Neuronal stem cell (in vitro differentiated cells): ENCODE measurements around the gene MRNIP.

ENCODE experiments used
- DNase-seq: peaks from one replicate; pipeline ENCODE4 v3.0.0-alpha.2; 2013; ENCODE audit warnings: low spot score
- H2AFZ ChIP-seq: one replicate; pipeline ENCODE4 v1.6.1; 2013; ENCODE audit warnings: mild to moderate bottlenecking, low read length, inconsistent platforms
- H2AK5ac ChIP-seq: 2 replicates; pipeline ENCODE4 v1.6.1; 2013; ENCODE audit warnings: low read depth, mild to moderate bottlenecking, inconsistent platforms, low read length, moderate library complexity, mixed read lengths
- H2BK120ac ChIP-seq: 2 replicates; pipeline ENCODE4 v1.6.1; 2013; ENCODE audit warnings: low read depth, mild to moderate bottlenecking, inconsistent platforms, low read length, moderate library complexity, mixed read lengths
- H2BK12ac ChIP-seq: one replicate; pipeline ENCODE4 v1.6.1; 2013; ENCODE audit warnings: low read length, inconsistent platforms
- H2BK15ac ChIP-seq: 2 replicates; pipeline ENCODE4 v1.6.1; 2013; ENCODE audit warnings: mild to moderate bottlenecking, low read length, inconsistent platforms, mixed read lengths
- H2BK5ac ChIP-seq: one replicate; pipeline ENCODE4 v1.6.1; 2013; ENCODE audit warnings: inconsistent platforms, mild to moderate bottlenecking, low read length, moderate library complexity
- H3K14ac ChIP-seq: one replicate; pipeline ENCODE4 v1.6.1; 2013; ENCODE audit warnings: low read length, inconsistent platforms
- H3K18ac ChIP-seq: 2 replicates; pipeline ENCODE4 v1.6.1; 2013; ENCODE audit warnings: low read length, inconsistent platforms
- H3K23ac ChIP-seq: 2 replicates; pipeline ENCODE4 v1.6.1; 2013; ENCODE audit warnings: low read depth, mild to moderate bottlenecking, mixed read lengths, low read length, inconsistent platforms; ENCODE audit not compliant: poor library complexity
- H3K27ac ChIP-seq: replicated peaks from 3 replicates; pipeline ENCODE4 v1.5.1; 2013; ENCODE audit warnings: low read length, inconsistent platforms
- H3K27me3 ChIP-seq, 3 experiments: 2 replicates each; pipeline ENCODE4 v1.6.1; 2013; ENCODE audit warnings: low read length in 3 of 3, mild to moderate bottlenecking in 2 of 3, inconsistent platforms in 1 of 3, low read depth in 1 of 3, mixed read lengths in 1 of 3, moderate library complexity in 1 of 3; ENCODE audit not compliant: control insufficient read depth in 3 of 3, insufficient read depth in 3 of 3
- H3K36me3 ChIP-seq, 2 donors: replicated peaks in 1 of 2; 2 replicates each; pipeline ENCODE4 v1.6.1; 2013; ENCODE audit warnings: low read length in 2 of 2; ENCODE audit not compliant: control insufficient read depth in 2 of 2, insufficient read depth in 2 of 2
- H3K4ac ChIP-seq: 2 replicates; pipeline ENCODE4 v1.6.1; 2013; ENCODE audit warnings: inconsistent platforms, mild to moderate bottlenecking, low read length, moderate library complexity
- H3K4me1 ChIP-seq, 2 donors: 1 replicate in 1 of 2; 2 replicates in 1 of 2; pipeline ENCODE4 v1.6.1; 2013; ENCODE audit warnings: low read length in 2 of 2, low read depth in 1 of 2; ENCODE audit not compliant: control insufficient read depth in 2 of 2, insufficient read depth in 1 of 2
- H3K4me2 ChIP-seq: one replicate; pipeline ENCODE4 v1.6.1; 2013; ENCODE audit warnings: mild to moderate bottlenecking, low read length, inconsistent platforms; ENCODE audit not compliant: insufficient read depth, poor library complexity, severe bottlenecking
- H3K4me3 ChIP-seq, 2 donors: 2 replicates each; pipeline ENCODE4 v1.5.1; 2013; ENCODE audit warnings: low read length in 2 of 2, mild to moderate bottlenecking in 2 of 2, inconsistent platforms in 1 of 2, moderate library complexity in 1 of 2
- H3K79me1 ChIP-seq: one replicate; pipeline ENCODE4 v1.6.1; 2013; ENCODE audit warnings: low read depth, mild to moderate bottlenecking, inconsistent platforms, low read length, moderate library complexity
- H3K9ac ChIP-seq: one replicate; pipeline ENCODE4 v1.6.1; 2013; ENCODE audit warnings: mild to moderate bottlenecking, low read depth, low read length, inconsistent platforms; ENCODE audit not compliant: poor library complexity
- H3K9me3 ChIP-seq, 2 donors: replicated peaks in 1 of 2; 2 replicates each; pipeline versions ENCODE3 to v1.6.1; 2013; ENCODE audit warnings: low read length in 2 of 2, mild to moderate bottlenecking in 2 of 2, inconsistent platforms in 1 of 2, low read depth in 1 of 2, mixed read lengths in 1 of 2, moderate library complexity in 1 of 2; ENCODE audit not compliant: control insufficient read depth in 2 of 2, insufficient read depth in 1 of 2
- H4K8ac ChIP-seq: one replicate; pipeline ENCODE4 v1.6.1; 2013; ENCODE audit warnings: low read depth, mild to moderate bottlenecking, inconsistent platforms, low read length, moderate library complexity
- H4K91ac ChIP-seq: one replicate; pipeline ENCODE4 v1.6.1; 2013; ENCODE audit warnings: low read length, low read depth, mild to moderate bottlenecking, inconsistent platforms; ENCODE audit not compliant: poor library complexity
- WGBS, 2 donors: extraction: QIAGEN DNeasy Blood & Tissue Kit; methylation state at CpG; one replicate each; pipeline ENCODE4 v1.1.7; 2013; ENCODE audit warnings: missing lambda C conversion rate in 2 of 2, mixed read lengths in 1 of 2; ENCODE audit not compliant: insufficient read length in 2 of 2, insufficient replicate concordance in 1 of 2; ENCODE audit errors: extremely low coverage in 2 of 2; 5-methylcytosine and 5-hydroxymethylcytosine counted together

The MRNIP gene

GRCh38 chr5:179806250-179807048 is 52.2 kb downstream of the MRNIP start, which contains the start of gene MGAT4B:
Gene MGAT4B (minus strand): TSS chr5:179806866. CDS start chr5:179806583, 283 bp downstream.
- H3K79me1 ChIP-seq, result peaks cover 4% of the 10 kb centered on the region
- peak within 1 kb of the TSS; percentile 100 for H2AK5ac ChIP-seq
- H3K27ac ChIP-seq, result peak within 1 kb of the TSS; percentile 78
- no peak for DNase-seq
- H3K9me3 ChIP-seq, result peaks cover 0 to 4% of the 10 kb centered on the region in 2 donors
- H4K91ac ChIP-seq, result peak within 1 kb of the TSS; percentile 72
- peak within 1 kb of the TSS; percentile 48 for H4K8ac ChIP-seq
- no peaks in the 10 kb centered on the region for H3K27me3 ChIP-seq
- H3K4me1 ChIP-seq, result peaks cover 14 to 27% of the 10 kb centered on the region in 2 donors
- peak within 1 kb of the TSS; percentile 94 to 98 for H3K4me3 ChIP-seq
- peak within 1 kb of the TSS; percentile 71 for H2BK15ac ChIP-seq
- no CpG with 5 or more reads among the region's 108 CpGs for WGBS, 2 donors
- peak within 1 kb of the TSS; percentile 89 for H3K4me2 ChIP-seq
- H3K18ac ChIP-seq, result peak within 1 kb of the TSS; percentile 100
- H3K4ac ChIP-seq, result peak within 1 kb of the TSS; percentile 53
- peak within 1 kb of the TSS; percentile 94 for H2BK12ac ChIP-seq
- peak within 1 kb of the TSS; percentile 89 for H3K23ac ChIP-seq
- H3K9ac ChIP-seq, result peak within 1 kb of the TSS; percentile 97
- peaks cover 0 to 13% of the 10 kb centered on the region in 2 donors for H3K36me3 ChIP-seq
- H2AFZ ChIP-seq, result peak within 1 kb of the TSS; percentile 96
- peak within 1 kb of the TSS; percentile 89 for H3K14ac ChIP-seq
- H2BK5ac ChIP-seq, result peak within 1 kb of the TSS; percentile 82
- H2BK120ac ChIP-seq, result no peak within 1 kb of the TSS

DNA sequence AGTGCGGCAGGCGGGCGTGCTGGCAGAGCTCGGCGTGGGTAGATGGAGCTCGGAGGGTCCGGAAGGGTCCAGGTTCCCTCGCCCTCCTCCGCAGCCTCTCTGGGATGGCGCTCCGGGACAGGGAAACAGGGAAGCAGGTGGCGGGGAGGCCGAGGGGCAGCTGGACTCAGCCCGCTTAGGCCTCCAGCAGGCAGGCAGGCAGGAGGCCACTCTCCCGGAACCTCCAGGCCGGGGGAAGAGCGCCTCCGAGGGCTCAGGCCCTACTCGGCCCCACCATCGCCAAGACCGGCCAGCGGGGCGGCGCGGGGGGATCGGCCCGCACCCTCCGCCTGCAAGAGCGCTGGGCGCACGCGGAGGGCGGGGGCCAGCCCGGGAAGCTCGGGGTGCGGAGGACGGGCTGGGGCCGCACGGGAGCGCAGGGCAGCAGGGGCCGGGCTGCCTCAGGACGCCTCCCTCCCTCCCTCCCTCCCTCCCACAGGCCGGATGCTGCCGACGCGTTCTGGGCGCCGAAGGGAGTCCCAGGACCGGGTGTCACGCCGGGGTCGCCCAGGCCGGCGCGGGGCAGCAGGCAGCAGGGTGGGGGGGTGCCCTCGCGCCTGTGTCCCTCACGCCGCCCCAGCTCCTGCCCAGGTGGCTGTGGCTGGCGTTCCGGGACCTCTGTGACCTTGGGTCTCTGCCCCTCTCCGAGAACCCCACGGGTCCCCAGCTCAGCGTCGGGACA is 52.9 kb downstream of the MRNIP start:
- H3K4ac ChIP-seq, result peak overlapping the region; percentile 11
- peak overlapping the region; percentile 92 for H3K9ac ChIP-seq
- H2AFZ ChIP-seq, result peak overlapping the region; percentile 96
- peak overlapping the region; percentile 94 to 98 for H3K4me3 ChIP-seq
- peak overlapping the region; percentile 47 for H3K14ac ChIP-seq
- H3K79me1 ChIP-seq, result peaks cover 8% of the 10 kb centered on the region
- H2BK12ac ChIP-seq, result peak overlapping the region; percentile 94
- no peak overlapping the region for H3K27ac ChIP-seq
- H3K9me3 ChIP-seq, result peaks cover 0 to 2% of the 10 kb centered on the region in 2 donors
- no CpG with 5 or more reads among the region's 65 CpGs for WGBS, 2 donors
- peak overlapping the region; percentile 89 for H3K4me2 ChIP-seq
- no peak overlapping the region for H2BK15ac ChIP-seq
- H4K8ac ChIP-seq, result peak overlapping the region; percentile 48
- H3K23ac ChIP-seq, result peak overlapping the region; percentile 89
- H2AK5ac ChIP-seq, result peak overlapping the region; percentile 100
- H3K18ac ChIP-seq, result peak overlapping the region; percentile 98
- no peak overlapping the region for H2BK5ac ChIP-seq
- H3K4me1 ChIP-seq, result peaks cover 14 to 27% of the 10 kb centered on the region in 2 donors
- no peaks in the 10 kb centered on the region for H3K27me3 ChIP-seq
- H4K91ac ChIP-seq, result no peak overlapping the region
- DNase-seq, result no peak
- H3K36me3 ChIP-seq, result peaks cover 4 to 18% of the 10 kb centered on the region in 2 donors
- H2BK120ac ChIP-seq, result no peak overlapping the region

GRCh38 chr5:179805070-179805528 is 53.5 kb downstream of the MRNIP start:
- Histone ChIP-seq H3K27me3 (no peaks in the 10 kb centered on the region), H3K18ac (peak overlapping the region; percentile 98), H3K27ac (no peak overlapping the region), H4K91ac (no peak overlapping the region), H2AFZ (peak overlapping the region; percentile 96), H3K23ac (no peak overlapping the region), H3K9me3 (no peaks in the 10 kb centered on the region), H3K14ac (peak overlapping the region; percentile 47), H3K79me1 (peaks cover 8% of the 10 kb centered on the region), H4K8ac (no peak overlapping the region), H2AK5ac (peak overlapping the region; percentile 100), H2BK15ac (no peak overlapping the region), H3K4me3 (peak overlapping the region; percentile 94 to 98), H2BK120ac (no peak overlapping the region), H3K4me1 (peaks cover 14 to 27% of the 10 kb centered on the region in 2 donors), H3K36me3 (peaks cover 5 to 24% of the 10 kb centered on the region in 2 donors), H3K9ac (peak overlapping the region; percentile 92), H3K4ac (no peak overlapping the region), H3K4me2 (peak overlapping the region; percentile 89), H2BK5ac (no peak overlapping the region), H2BK12ac (peak overlapping the region; percentile 78)
- WGBS, 2 donors, result no CpG with 5 or more reads among the region's 9 CpGs
- no peak for DNase-seq

DNA sequence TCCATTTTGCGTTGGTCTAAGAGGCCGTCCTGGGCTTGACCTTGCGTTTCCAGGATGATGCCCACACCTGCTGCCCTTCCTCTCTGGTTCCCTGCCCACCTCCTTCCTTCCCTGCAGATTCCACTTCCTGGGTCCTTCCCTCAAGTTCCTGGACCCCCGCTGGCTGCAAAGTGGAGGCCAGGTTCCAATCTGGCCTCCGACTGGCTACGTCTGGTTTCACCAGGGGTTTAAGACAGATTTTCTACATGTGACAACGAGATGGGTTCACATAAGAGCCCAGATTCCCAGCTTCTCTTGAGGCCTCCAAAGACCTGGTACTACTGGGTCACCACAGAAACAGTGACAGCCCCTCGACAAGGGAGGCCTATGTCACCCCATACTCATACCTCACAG is 54.1 kb downstream of the MRNIP start:
- Histone ChIP-seq H2AFZ (no peak overlapping the region), H2BK5ac (no peak overlapping the region), H4K8ac (no peak overlapping the region), H3K9me3 (no peaks in the 10 kb centered on the region), H2AK5ac (no peak overlapping the region), H3K27ac (no peak overlapping the region), H3K27me3 (no peaks in the 10 kb centered on the region), H3K36me3 (peaks cover 10 to 29% of the 10 kb centered on the region in 2 donors), H2BK120ac (no peak overlapping the region), H4K91ac (no peak overlapping the region), H3K4me2 (no peak overlapping the region), H3K23ac (no peak overlapping the region), H3K18ac (no peak overlapping the region), H3K79me1 (peaks cover 8% of the 10 kb centered on the region), H3K9ac (no peak overlapping the region), H2BK12ac (no peak overlapping the region), H2BK15ac (no peak overlapping the region), H3K4me3 (no peak overlapping the region), H3K14ac (no peak overlapping the region), H3K4ac (no peak overlapping the region), H3K4me1 (peaks cover 14 to 27% of the 10 kb centered on the region in 2 donors)
- no CpG with 5 or more reads among the region's 8 CpGs for WGBS, 2 donors
- DNase-seq, result no peak
